Measurements from ENCODE around the gene TBX6.
"Not testable (repeated sequence)": the region's sequence is repeated elsewhere in the genome, so short reads cannot be mapped to it uniquely, and the experiment has no call there.

The TBX6 gene

GRCh38 chr16:30065102-30065942 lies 26.4 kb downstream of the TBX6 start, which contains the start of gene ALDOA:
Gene ALDOA (plus strand): TSS chr16:30065760. CDS start chr16:30066898, 1,138 bp downstream.
- peak; percentile 98 for DNase-seq

- DNase-seq = no peak
Observed at GRCh38 chr16:30064729-30065101, 27.0 kb downstream of the TBX6 start.

GRCh38 chr16:30063893-30064728 lies 27.6 kb downstream of the TBX6 start:
- DNase-seq = no peak

- DNase-seq = no peak
Observed at GRCh38 chr16:30063278-30063892, 28.3 kb downstream of the TBX6 start.

- no peak for DNase-seq
Observed at GRCh38 chr16:30060836-30061554, 30.7 kb downstream of the TBX6 start.

GRCh38 chr16:30060346-30060745 lies 31.4 kb downstream of the TBX6 start:
- no peak for DNase-seq

GRCh38 chr16:30054959-30055553 lies 36.7 kb downstream of the TBX6 start:
- peak; percentile 55 for DNase-seq

GRCh38 chr16:30054451-30054850 lies 37.3 kb downstream of the TBX6 start:
- DNase-seq = no peak

- DNase-seq = peak; percentile 95
Observed at GRCh38 chr16:30053376-30054015, 38.2 kb downstream of the TBX6 start.

- DNase-seq = peak; percentile 91
Observed at GRCh38 chr16:30052671-30053372, 38.9 kb downstream of the TBX6 start.

- DNase-seq = peak; percentile 70
Observed at GRCh38 chr16:30051518-30051917, 40.2 kb downstream of the TBX6 start.

- DNase-seq = no peak
Observed at GRCh38 chr16:30049871-30050270, 41.9 kb downstream of the TBX6 start.

- DNase-seq = no peak
Observed at GRCh38 chr16:30046588-30046987, 45.1 kb downstream of the TBX6 start.

- no peak for DNase-seq
Observed at GRCh38 chr16:30046178-30046577, 45.5 kb downstream of the TBX6 start.

GRCh38 chr16:30041841-30042240 lies 49.9 kb downstream of the TBX6 start:
- DNase-seq = no peak

- not testable (repeated sequence) for DNase-seq
Observed at GRCh38 chr16:30040690-30041089, 51.0 kb downstream of the TBX6 start.

- DNase-seq = no peak
Observed at GRCh38 chr16:30040221-30040620, 51.5 kb downstream of the TBX6 start.

Data from NCI-H226 (cell line).